Erythroblast (primary cell): ENCODE measurements around the gene CDKAL1.

Experiments
- GATA1 ChIP-seq: IDR thresholded peaks from 2 replicates; pipeline ENCODE4 v1.6.1; 2011; ENCODE audit warnings: low read depth, mild to moderate bottlenecking, control low read depth, low read length, moderate library complexity
- POLR2A ChIP-seq: IDR thresholded peaks from 2 replicates; pipeline ENCODE4 v1.6.1; 2011; ENCODE audit warnings: mild to moderate bottlenecking, low read length

DNA sequence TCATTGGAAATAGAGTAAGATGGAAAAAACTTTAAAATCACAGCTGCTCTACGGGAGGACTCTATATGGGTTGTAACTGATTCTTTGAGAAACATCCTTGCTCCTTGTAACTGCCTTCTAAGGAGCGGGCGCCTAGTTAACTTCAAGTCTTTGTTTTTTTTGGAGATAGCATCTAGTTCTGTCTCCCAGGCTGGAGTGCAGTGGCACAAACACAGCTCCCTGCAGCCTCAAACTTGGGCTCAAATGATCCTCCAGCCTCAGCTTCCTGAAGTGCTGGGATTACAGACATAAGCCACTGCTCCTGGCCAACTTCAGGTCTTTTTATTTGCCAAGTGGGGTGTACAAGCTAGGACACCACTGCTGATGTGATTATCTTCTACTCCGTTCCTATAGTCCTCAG, 552.9 kb downstream of the CDKAL1 start:
- TF ChIP-seq POLR2A: no peak
- no peak for TF ChIP-seq GATA1
